Common myeloid progenitor, CD34-positive (primary cell): ENCODE data around the gene RASSF8.
"Not testable (repeated sequence)": the region's sequence is repeated elsewhere in the genome, so short reads cannot be mapped to it uniquely, and the experiment has no call there.

ENCODE experiments used
- CTCF ChIA-PET: fragments of 350-600 bp; sonication (Branson Sonifier 250); formaldehyde crosslinking; loops from one replicate; lab custom pipeline; 2021; ENCODE audit warnings: antibody characterized with exemption; lab: Charles Lee
- POLR2A ChIA-PET: fragments of 350-600 bp; sonication (Branson Sonifier 250); formaldehyde crosslinking; loops from one replicate; lab custom pipeline; 2021; ENCODE audit warnings: antibody characterized with exemption; lab: Charles Lee
- DNase-seq, 3 donors: peaks; one replicate each; pipeline versions ENCODE4 v3.0.0 to v3.0.0-alpha.2; 2013
- H3K27ac ChIP-seq, 2 experiments: 1 replicate in 1 of 2; 2 replicates in 1 of 2; pipeline ENCODE4 v1.7.0; 2013; ENCODE audit warnings: inconsistent platforms in 2 of 2, low read length in 2 of 2, mild to moderate bottlenecking in 2 of 2, low read depth in 1 of 2, moderate library complexity in 1 of 2; ENCODE audit not compliant: severe bottlenecking in 2 of 2, insufficient read depth in 1 of 2, poor library complexity in 1 of 2
- H3K27me3 ChIP-seq, 5 experiments: replicated peaks in 2 of 5; 1 replicate in 3 of 5; 2 replicates in 2 of 5; pipeline versions ENCODE4 v1.6.1 to v1.7.0; 2013; ENCODE audit warnings: low read length in 4 of 5, mild to moderate bottlenecking in 2 of 5, moderate library complexity in 2 of 5, inconsistent platforms in 1 of 5; ENCODE audit not compliant: insufficient read depth in 5 of 5, control insufficient read depth in 4 of 5
- H3K36me3 ChIP-seq, 4 experiments: 1 replicate in 2 of 4; 2 replicates in 2 of 4; pipeline versions ENCODE4 v1.6.1 to v1.7.0; 2013; ENCODE audit warnings: low read length in 3 of 4, control low read depth in 1 of 4, mild to moderate bottlenecking in 1 of 4; ENCODE audit not compliant: control insufficient read depth in 4 of 4, insufficient read depth in 4 of 4
- H3K4me1 ChIP-seq, 4 experiments: 1 replicate in 3 of 4; 2 replicates in 1 of 4; pipeline versions ENCODE4 v1.6.1 to v1.7.1; 2013; ENCODE audit warnings: low read length in 3 of 4, mild to moderate bottlenecking in 3 of 4, control low read depth in 1 of 4, inconsistent platforms in 1 of 4, moderate library complexity in 1 of 4; ENCODE audit not compliant: control insufficient read depth in 4 of 4, insufficient read depth in 4 of 4; ENCODE audit errors: control extremely low read depth in 1 of 4
- H3K4me3 ChIP-seq, 7 experiments: 1 replicate in 4 of 7; 2 replicates in 3 of 7; pipeline versions ENCODE4 v1.5.1 to v1.7.0; 2013; ENCODE audit warnings: mild to moderate bottlenecking in 7 of 7, low read length in 6 of 7, moderate library complexity in 6 of 7, inconsistent platforms in 2 of 7, low read depth in 2 of 7, control low read depth in 1 of 7; ENCODE audit not compliant: insufficient read depth in 4 of 7, control insufficient read depth in 1 of 7; ENCODE audit errors: extremely low read depth in 1 of 7
- H3K9me3 ChIP-seq, 5 experiments: 1 replicate in 4 of 5; 2 replicates in 1 of 5; pipeline versions ENCODE4 v1.6.1 to v1.7.1; 2013; ENCODE audit warnings: low read length in 4 of 5, mild to moderate bottlenecking in 2 of 5, inconsistent platforms in 1 of 5, low read depth in 1 of 5, moderate library complexity in 1 of 5; ENCODE audit not compliant: control insufficient read depth in 4 of 5, insufficient read depth in 2 of 5; ENCODE audit errors: control extremely low read depth in 1 of 5
- WGBS: methylation state at CpG from one replicate; pipeline ENCODE4 v1.1.5; 2013; ENCODE audit not compliant: insufficient coverage; 5-methylcytosine and 5-hydroxymethylcytosine counted together

Gene RASSF8

GRCh38 chr12:26054383-26054782 lies 95.9 kb downstream of the RASSF8 start:
- Histone ChIP-seq H3K27ac (no peak overlapping the region), H3K36me3 (peaks cover 0 to 4% (median 0%) of the 10 kb centered on the region in 4 experiments), H3K4me1 (peaks cover 0 to 5% (median 2%) of the 10 kb centered on the region in 4 experiments), H3K4me3 (no peak overlapping the region), H3K27me3 (no peaks in the 10 kb centered on the region), H3K9me3 (no peaks in the 10 kb centered on the region)
- no peak for DNase-seq
- WGBS = 100% methylated on average over 1 of the region's 4 CpGs
- ChIA-PET POLR2A (no interaction called here), CTCF (no interaction called here)

GRCh38 chr12:26055087-26055486 lies 96.6 kb downstream of the RASSF8 start:
- no peak for DNase-seq
- Histone ChIP-seq H3K4me3 (no peak overlapping the region), H3K4me1 (peaks cover 0 to 5% (median 2%) of the 10 kb centered on the region in 4 experiments), H3K9me3 (no peaks in the 10 kb centered on the region), H3K36me3 (peaks cover 0 to 4% (median 0%) of the 10 kb centered on the region in 4 experiments), H3K27me3 (no peaks in the 10 kb centered on the region), H3K27ac (no peak overlapping the region)
- ChIA-PET POLR2A (no interaction called here), CTCF (no interaction called here)
- no CpG with 5 or more reads among the region's 2 CpGs for WGBS

- Histone ChIP-seq H3K36me3 (peaks cover 0 to 4% (median 0%) of the 10 kb centered on the region in 4 experiments), H3K27me3 (no peaks in the 10 kb centered on the region), H3K9me3 (no peaks in the 10 kb centered on the region), H3K4me3 (no peak overlapping the region), H3K27ac (no peak overlapping the region), H3K4me1 (peaks cover 0 to 5% (median 2%) of the 10 kb centered on the region in 4 experiments)
- DNase-seq = no peak
- POLR2A ChIA-PET = no interaction called here
- CTCF ChIA-PET = interaction anchor here (1.3 kb wide), 1 partner anchor 620 kb away, joined by 3 read pairs; no protein-coding TSS in a partner anchor
- WGBS = 82% methylated on average over 1 of the region's 1 CpG
Observed at GRCh38 chr12:26056335-26056734, 97.9 kb downstream of the RASSF8 start.

DNA sequence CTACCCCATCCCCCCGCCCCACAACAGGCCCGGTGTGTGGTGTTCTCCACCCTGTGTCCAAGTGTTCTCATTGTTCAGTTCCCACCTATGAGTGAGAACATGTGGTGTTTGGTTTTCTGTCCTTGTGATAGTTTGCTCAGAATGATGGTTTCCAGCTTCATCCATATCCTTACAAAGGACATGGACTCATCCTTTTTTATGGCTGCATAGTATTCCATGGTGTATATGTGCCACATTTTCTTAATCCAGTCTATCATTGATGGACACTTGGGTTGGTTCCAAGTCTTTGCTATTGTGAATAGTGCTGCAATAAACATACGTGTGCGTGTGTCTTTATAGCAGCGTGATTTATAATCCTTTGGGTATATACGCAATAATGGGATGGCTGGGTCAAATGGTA lies 98.8 kb downstream of the RASSF8 start:
- no CpG with 5 or more reads among the region's 6 CpGs for WGBS
- H3K4me1 ChIP-seq = not testable (repeated sequence)

DNA sequence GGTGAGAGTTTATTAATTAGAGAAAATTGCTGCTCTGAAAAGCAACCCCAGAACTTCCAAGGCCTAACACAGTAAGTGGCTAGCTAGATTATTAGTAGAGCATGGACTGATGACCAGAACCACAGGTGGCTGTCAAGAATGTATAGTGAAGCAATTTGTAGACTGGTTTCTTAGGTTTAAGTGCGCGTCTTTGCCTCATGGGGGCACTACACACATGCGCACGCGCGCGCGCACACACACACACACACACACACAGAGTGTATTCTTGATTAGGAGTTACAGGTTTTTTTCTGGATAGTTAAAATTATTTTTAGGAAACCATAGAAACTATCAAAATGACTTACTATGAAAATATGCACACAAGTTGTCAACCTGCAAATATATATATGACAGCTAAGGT lies 99.8 kb downstream of the RASSF8 start:
- Histone ChIP-seq H3K9me3 (no peaks in the 10 kb centered on the region), H3K4me3 (no peak overlapping the region), H3K4me1 (peaks cover 0 to 5% (median 2%) of the 10 kb centered on the region in 4 experiments), H3K27me3 (no peaks in the 10 kb centered on the region), H3K27ac (no peak overlapping the region), H3K36me3 (peaks cover 0 to 4% (median 0%) of the 10 kb centered on the region in 4 experiments)
- POLR2A ChIA-PET = no interaction called here
- DNase-seq = peak; percentile 6 to 18 (median 14)
- WGBS = no CpG with 5 or more reads among the region's 8 CpGs
- CTCF ChIA-PET = interaction anchor here (1.4 kb wide), 1 partner anchor 14 kb away, joined by 5 read pairs; no protein-coding TSS in a partner anchor

More for the DNA sequence above, 98.8 kb downstream of the RASSF8 start:
- H3K27me3 ChIP-seq, H3K36me3 ChIP-seq, POLR2A ChIA-PET, H3K9me3 ChIP-seq, DNase-seq, H3K27ac ChIP-seq, H3K4me3 ChIP-seq: not testable (repeated sequence)
- CTCF ChIA-PET = interaction anchor here (1.3 kb wide), 1 partner anchor 621 kb away, joined by 3 read pairs; no protein-coding TSS in a partner anchor

DNA sequence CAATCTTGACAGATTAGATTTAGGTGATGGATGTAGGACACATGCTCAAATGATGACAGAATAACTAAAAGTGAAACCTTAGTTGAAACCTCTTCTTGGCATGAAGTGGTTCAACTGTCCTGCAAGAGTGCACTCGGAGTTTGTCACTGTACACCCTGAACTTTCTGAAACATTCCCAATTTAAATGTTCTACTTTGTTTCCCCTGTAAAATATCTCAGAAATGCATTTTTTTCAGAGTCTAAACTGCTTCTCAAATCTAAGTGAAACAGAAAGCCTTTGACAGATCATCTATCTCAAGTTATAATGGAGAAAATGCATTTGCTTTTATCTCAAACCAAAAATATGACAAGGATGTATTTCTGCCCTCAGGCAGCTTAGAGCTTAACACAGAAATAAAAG lies 100.3 kb downstream of the RASSF8 start:
- Histone ChIP-seq H3K36me3 (peaks cover 0 to 4% (median 0%) of the 10 kb centered on the region in 4 experiments), H3K27me3 (no peaks in the 10 kb centered on the region), H3K9me3 (no peaks in the 10 kb centered on the region), H3K4me1 (no peaks in the 10 kb centered on the region), H3K4me3 (no peak overlapping the region), H3K27ac (no peak overlapping the region)
- no peak for DNase-seq
- POLR2A ChIA-PET = no interaction called here
- no CpG with 5 or more reads among the region's 1 CpG for WGBS
- CTCF ChIA-PET = interaction anchor here (1.1 to 1.4 kb wide), 2 partner anchors 12 to 13 kb away, joined by 3 to 5 read pairs; no protein-coding TSS in a partner anchor

GRCh38 chr12:26062006-26062405 lies 103.5 kb downstream of the RASSF8 start:
- H3K4me1 ChIP-seq = no peaks in the 10 kb centered on the region
- WGBS = 100% methylated on average over 2 of the region's 3 CpGs
- no peak overlapping the region for H3K27ac ChIP-seq
- no peaks in the 10 kb centered on the region for H3K27me3 ChIP-seq
- peaks cover 0 to 4% (median 0%) of the 10 kb centered on the region in 4 experiments for H3K36me3 ChIP-seq
- CTCF ChIA-PET = no interaction called here
- no peaks in the 10 kb centered on the region for H3K9me3 ChIP-seq
- POLR2A ChIA-PET = no interaction called here
- DNase-seq = no peak
- no peak overlapping the region for H3K4me3 ChIP-seq
